DMS53 (cell line): Measurements from ENCODE around the gene BMAL1.
"Not testable (repeated sequence)": the region's sequence is repeated elsewhere in the genome, so short reads cannot be mapped to it uniquely, and the experiment has no call there.

ENCODE experiments used
- DNase-seq: peaks from one replicate; lab custom pipeline; 2025; lab: John Stamatoyannopoulos, UW

BMAL1 gene

GRCh38 chr11:13277768-13278608, at the start of gene BMAL1:
Gene BMAL1 (plus strand): TSS chr11:13277790. CDS start chr11:13354309, 76,519 bp downstream.
- DNase-seq: peak; percentile 71

- no peak for DNase-seq
Measured at GRCh38 chr11:13228572-13228971, 49.0 kb upstream of the BMAL1 start.

- no peak for DNase-seq
Measured at GRCh38 chr11:13229136-13229535, 48.5 kb upstream of the BMAL1 start.

- no peak for DNase-seq
Measured at GRCh38 chr11:13229711-13230318, 47.8 kb upstream of the BMAL1 start.

- no peak for DNase-seq
Measured at GRCh38 chr11:13233173-13233745, 44.3 kb upstream of the BMAL1 start.

DNA sequence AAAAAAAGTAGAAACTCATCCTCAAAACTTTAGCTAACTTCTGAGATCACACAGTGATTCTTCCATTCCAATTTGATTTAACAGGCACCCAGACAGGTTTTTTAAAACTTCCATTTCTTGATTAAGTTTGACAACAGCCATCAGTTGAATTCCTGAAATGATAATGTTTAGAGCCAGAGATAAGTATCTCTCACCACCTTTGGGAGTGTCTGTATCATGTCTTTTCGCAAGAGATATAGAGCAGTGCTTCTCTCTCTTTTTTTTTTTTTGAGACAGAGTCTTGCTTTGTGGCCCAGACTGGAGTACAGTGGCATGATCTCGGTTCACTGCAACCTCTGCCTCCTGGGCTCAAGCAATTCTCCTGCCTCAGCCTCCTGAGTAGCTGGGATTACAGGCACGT, 41.7 kb upstream of the BMAL1 start:
- no peak for DNase-seq

DNA sequence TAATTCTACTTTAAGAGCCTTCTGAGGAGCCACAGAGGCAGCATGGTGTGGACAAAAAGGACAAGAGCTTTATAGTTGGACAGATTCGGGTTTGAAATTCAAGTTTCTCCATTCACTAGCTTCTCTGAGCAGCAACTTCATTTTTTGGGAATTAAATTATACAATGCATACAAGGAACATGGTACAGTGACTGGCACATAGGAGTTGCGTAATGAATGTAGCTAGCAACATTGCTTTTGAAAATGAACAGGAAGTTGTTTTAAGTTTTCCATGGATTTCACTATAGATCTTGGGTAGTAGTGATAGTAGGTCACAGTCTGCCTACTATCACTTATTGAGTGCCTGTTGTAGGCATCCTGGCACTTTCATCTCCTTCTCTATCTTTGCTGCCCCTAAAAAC, 41.0 kb upstream of the BMAL1 start:
- DNase-seq: no peak

DNA sequence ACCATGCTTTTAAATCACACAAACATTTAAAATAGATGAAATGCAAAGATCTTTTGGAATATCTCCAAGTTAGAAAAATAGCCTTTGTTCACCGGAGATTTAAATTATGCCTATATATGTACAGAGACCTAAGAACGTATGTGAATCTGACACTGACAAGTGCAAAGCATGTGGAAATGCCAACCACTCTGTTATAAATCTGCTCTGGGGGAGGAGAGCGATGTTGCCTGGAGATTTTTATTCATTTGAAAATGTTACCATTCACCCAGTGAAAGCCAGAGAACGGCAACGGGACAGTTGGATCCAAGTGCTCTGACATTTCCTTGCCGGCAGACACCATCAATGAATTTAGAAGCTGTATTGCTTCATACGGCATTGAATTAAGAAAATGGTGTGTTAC, 39.8 kb upstream of the BMAL1 start:
- no peak for DNase-seq

GRCh38 chr11:13238879-13239514, 38.6 kb upstream of the BMAL1 start:
- peak; percentile 79 for DNase-seq

GRCh38 chr11:13242564-13242963, 35.0 kb upstream of the BMAL1 start:
- DNase-seq: no peak

- DNase-seq: no peak
Measured at GRCh38 chr11:13247606-13248296, 29.8 kb upstream of the BMAL1 start.

GRCh38 chr11:13249177-13249576, 28.4 kb upstream of the BMAL1 start:
- no peak for DNase-seq

DNA sequence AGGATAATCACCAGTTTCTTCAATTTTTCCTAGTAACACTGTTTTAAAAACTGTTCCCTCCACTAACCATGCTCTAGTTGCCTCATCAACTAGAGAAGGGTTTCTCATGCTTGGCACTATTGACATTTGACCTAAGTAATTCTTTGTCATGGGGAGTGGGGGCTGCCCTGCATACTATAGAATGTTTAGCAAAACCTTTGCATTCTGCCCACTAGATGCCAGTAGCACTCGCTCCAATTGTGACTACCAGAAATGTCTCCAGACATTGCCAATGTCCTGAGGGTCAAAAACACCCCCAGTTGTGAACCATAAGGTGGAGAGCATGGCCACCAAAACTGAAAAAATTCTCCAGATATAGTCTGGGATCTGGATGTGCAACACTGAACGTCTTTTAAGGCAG, 27.6 kb upstream of the BMAL1 start:
- peak; percentile 11 for DNase-seq

DNA sequence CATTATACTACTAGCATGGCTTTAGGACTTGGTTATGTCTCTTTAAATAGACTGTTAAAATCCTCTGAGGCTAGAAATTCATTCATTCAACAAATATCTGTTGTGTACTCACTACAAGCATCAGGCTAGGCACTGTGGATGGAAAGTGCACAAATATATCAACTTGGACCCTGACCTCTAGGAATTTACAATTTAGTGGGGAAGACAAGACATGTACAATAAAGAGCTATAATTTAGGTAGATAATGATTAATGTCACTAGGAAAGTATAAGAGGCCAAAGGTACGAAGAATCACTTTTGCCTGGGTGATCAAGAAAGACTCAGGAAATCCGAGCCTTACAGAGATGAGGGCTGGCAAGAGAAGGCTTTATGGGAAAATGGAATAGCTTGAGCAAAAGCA, 25.6 kb upstream of the BMAL1 start:
- no peak for DNase-seq

DNA sequence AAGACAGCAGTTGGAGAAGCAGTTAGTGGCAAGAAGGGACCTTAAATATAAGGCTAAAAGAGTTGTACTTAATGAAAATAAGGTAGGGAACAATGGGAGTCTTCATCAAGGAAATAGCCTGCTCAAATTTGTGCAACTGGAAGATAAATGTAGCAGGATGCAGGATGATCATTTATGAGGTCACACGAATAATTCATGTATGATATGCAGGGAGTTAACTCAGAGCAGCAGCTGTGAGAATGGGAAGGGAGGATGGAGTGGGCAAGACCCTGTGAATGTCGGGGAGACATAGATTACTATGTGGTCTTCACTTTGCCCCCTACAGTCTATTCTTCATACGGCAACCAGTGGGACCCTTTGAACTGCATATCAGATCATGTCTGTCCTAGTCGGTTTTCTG, 25.2 kb upstream of the BMAL1 start:
- no peak for DNase-seq

GRCh38 chr11:13256216-13256615, 21.4 kb upstream of the BMAL1 start:
- no peak for DNase-seq

DNA sequence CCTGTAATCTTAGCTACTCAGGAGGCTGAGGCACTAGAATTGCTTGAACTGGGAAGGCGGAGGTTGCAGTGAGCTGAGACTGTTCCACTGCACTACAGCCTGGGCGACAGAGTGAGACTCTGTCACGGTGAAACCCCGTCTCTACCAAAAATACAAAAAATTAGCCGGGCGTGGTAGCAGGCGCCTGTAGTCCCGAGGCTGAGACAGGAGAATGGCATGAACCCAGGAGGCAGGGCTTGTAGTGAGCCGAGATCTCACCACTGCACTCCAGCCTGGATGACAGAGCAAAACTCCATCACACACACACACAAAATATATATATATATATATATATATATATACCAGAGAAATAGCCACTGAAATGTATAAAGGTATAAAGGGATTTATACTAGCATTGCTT, 19.5 kb upstream of the BMAL1 start:
- DNase-seq: not testable (repeated sequence)

GRCh38 chr11:13258855-13259254, 18.7 kb upstream of the BMAL1 start:
- DNase-seq: no peak

DNA sequence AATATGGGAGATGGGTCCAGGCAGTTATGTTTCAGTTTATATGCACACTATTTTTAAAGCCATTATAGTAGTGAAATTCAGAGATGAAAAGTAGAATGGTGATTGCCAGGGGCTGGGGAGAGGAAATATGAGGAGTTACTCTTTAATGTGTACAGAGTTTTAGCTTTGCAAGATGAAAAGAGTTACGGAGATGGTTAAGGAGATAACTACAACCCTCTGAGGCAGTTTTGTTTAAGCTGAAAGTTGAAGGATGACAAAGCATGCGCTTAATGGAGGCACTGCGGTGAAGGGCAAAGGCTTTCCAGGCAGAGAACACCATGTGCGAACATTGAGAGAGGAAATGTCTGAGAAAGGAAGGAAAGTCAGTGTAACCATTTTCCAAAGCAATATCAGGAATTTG, 18.2 kb upstream of the BMAL1 start:
- DNase-seq: no peak

DNA sequence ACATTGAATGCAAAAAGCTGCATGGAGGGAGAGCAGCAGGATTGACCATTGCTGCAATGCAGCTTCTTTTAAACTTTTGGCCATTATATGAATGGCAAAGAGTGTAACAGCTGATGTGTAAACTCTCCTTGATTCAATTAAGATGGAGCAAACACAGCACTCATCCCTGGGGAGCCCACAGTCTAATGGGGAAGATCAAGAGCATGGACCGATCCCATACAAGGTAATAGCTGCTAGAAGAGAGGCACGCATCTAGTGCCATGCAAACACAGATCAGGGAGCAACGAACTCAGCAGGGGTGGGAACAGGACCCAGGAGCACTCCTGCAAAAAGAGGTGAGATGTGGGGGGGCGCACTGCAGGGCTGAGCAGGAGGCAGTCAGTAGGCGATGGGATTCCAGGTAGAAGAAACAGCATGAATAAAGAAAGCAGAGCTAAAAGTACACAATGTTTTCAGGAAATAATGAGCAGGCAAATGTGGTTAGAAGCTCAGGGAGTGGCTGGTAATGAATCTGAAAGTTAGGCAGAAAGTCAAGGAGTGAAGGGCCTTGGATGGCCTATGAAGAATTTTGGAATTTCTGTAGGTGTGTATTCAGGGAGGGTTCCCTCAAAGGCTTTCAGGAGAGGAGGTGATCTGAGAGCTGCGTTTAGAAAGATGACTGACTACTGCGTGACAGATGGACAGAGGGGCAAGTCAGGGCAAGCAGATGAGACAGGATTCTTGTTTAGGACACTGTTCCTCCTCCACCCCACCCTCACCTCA, 17.2 kb upstream of the BMAL1 start:
- no peak for DNase-seq

DNA sequence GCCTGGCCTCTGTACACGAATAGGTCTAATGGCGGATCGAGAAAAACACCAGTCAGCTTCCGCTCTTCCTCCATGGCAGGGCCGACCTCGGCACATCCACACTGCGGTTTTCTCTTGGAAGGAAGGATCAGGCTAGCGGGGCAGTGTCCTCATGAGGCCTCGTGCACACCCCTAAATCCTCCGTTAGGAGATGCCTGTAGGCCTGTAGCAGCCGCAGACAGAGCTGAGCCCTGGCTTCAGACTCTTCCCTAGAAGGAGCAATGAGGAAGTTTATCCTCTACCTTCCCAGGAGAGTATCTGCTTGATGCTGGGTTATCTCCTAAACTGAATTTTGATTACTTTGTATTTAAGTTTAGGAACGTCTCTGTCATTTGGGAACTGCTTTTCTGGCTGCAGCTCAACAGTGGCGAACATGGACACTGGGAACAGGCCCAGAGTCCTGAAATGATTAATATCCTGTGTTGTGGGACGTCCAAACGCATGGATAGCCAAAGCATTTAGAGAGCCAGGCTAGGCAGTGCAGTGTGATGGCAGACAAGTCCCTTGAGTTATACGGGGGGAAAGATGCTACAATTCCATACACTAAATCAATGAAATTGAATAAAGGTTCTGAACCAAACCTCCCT, 16.5 kb upstream of the BMAL1 start:
- no peak for DNase-seq
